ENCODE data around the gene GPX3.

GPX3 gene

DNA sequence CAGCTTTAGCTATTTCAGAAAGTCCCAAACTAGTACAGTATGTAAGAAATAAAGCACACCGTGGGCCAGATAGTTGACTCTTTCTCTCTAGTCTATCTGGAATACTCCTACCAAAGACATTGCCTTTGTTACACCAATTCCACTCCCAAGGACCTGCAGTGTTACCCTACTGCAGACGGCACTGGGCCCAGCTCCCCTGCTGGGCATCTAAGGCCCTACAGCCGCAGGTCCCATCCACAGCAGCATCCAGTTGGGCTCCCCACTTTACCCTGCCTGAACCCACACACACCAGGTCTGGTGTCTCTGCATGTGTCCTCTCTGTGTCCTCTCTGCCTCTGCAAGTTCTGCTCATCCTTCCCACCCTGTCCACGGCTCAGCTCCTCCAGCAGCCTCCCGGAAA is 37.9 kb downstream of the GPX3 start:
- no peak for DNase-seq (ENCODE audit: low read depth)

DNA sequence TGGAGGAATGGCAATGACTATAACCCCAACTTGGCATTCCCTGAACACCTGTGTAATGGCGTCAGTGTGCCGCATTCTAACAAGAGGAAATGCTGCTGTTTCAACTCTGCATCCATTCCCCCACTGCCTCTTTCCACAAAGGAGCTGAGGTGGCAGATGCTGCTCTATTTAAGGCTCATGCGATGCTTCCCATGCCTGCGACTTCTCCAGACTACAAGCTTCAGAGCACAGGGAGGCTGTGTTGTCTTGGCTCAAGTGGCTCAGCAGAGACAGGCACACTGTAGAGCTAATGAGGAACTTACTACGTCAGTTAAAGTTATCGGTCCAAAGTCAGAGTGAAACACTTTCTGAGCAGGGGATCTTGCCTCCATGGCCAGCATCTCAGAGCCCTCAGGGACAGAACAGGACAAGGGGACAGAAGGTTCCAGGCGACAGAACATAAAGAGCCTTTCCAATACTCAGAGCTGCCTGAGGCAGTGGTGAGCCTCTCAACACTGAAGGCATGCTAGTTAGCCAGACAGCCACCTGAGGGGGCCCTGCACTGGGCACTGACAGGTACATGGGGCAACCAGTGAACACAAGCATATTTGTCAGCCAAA is 38.6 kb downstream of the GPX3 start:
- no peak for DNase-seq (ENCODE audit: low read depth)

DNA sequence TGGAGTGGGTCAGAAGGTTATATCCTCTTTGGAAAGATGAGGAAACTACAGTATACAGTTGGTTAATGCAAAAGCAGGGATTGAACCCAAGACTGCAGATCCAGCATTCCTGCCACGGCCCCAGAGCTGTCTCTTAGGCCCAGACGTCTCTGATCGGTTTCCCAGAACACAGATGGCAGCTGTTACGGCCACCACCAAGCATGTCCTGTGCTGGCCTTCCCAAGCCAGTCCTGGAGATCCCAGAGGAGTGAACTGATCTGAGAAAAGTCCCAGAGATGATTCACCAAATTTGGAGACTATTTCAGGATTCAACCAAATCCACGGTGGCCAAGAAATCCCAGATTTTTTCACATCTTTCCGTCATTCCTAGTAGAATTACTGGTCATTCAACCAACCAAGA is 40.4 kb downstream of the GPX3 start:
- no peak for DNase-seq (ENCODE audit: low read depth)

DNA sequence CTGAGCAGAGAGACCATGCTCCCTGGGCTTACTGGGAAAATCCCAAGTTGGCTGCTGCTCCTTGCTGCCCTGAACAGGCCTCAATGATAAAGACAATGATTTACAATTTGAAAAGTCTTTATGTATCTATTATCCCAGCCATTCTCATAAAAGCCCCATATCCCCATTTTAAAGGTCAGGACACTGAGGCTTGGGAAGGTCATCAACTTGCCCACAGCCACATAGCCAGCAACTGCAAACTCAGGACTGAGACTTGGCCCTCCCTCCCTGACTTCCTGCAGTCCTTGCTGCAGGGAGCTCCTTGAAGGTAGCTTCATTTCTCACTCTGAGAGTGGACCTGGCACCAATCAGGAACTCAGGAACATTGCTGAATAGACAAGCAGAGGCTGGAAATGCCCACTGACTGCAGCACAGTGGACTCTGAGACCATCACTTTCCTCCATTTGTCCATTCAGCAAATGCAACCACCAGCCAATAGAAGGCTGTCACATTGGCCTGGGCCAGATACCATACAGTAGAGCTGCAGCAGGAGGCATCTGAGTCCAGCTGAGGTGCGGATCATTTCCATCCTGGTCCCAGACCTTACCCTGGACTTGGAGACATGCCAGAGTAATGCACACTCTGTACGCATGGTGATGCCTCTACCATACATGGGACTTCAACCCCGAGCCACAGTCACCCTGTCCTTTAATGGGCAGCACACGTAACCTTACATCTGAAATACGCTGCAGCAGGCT is 42.2 kb downstream of the GPX3 start:
- DNase-seq (ENCODE audit: low read depth) = no peak

DNA sequence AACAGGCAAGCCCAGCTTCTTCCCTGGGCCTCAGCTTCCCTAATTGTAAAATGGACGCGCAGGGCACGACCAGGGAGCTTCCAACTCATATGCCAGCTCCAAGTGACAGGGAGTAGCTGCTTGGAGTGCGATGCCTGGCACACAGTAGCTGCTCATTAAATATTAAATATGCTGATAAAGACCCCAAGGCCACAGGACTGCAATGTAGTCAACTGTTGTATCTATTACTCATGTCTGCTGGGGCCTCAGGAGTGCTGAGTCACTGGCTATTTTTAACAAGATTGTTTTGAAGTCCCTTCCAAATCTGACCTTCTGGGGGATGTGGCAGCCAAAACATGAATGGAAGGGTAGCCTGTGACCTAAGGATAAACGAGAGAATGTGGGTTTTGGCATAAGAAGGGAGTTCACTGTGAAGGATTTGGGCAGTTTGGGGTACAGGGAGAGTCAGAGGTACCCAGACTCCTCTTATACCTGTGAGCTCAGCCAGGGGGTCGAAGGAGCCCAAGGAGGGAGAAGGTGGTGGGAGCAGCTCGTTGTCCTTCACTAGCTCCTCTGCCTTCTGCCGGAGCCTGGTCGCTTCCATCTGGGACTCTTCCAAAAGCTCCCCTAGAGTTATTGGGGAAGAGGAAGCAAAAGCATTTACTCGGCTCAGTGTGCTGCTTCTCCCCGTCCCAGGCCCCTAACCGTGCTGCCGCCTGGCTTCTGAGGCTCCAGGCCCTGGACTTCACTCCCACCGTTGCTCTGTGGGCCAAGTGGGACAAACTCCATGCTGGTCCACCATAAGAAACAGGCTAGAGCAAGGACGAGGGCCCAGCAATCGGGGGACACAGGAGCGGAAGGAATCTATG is 43.0 kb downstream of the GPX3 start:
- DNase-seq (ENCODE audit: low read depth) = no peak

DNA sequence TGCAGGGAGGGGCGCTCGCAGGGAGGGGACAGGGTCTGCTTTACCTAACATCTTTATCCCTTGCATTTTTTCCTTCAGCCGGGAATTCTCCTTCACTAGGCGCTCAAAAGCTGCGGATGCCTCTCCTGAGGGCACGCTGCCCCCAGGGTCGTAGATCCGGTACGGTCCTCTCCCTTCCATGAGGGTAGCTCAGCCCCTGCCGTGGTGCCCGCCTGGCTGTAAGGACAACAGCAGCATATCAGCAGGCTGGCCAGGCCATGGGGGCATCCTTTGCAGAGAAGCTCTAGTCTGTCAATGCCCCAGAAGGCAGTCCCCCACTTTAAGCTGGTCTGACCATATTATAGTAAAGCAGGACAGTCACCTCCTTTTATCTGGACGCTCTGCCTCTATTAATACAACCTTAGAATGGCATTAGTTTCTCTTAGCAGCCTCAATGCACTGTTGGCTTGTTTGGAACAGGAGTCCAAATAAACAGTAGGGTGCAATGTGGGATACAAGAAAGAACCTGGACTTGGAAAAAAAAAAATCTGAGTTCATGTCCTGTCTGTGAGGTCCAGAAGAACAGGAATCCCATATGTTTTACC is 44.6 kb downstream of the GPX3 start:
- DNase-seq (ENCODE audit: low read depth) = no peak

DNA sequence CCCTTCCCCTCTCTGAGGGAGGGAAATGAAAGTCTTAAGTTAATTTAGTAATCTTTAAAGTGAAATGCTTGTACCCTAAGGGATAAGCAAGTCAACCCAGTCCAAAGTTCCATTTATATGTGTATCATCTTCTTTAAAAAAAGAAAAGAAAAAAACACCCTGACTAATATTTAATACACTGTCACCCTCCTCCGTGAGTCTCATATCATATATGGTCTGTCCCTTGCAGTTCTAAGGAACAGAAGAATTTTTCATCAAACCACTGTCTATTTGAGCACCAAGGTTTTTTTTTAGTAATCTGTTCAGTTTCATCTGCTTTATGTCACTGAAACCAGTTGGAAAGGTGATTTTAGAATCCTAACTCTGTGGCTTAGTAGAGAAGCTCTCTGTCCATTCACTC is 45.2 kb downstream of the GPX3 start:
- DNase-seq (ENCODE audit: low read depth) = no peak

DNA sequence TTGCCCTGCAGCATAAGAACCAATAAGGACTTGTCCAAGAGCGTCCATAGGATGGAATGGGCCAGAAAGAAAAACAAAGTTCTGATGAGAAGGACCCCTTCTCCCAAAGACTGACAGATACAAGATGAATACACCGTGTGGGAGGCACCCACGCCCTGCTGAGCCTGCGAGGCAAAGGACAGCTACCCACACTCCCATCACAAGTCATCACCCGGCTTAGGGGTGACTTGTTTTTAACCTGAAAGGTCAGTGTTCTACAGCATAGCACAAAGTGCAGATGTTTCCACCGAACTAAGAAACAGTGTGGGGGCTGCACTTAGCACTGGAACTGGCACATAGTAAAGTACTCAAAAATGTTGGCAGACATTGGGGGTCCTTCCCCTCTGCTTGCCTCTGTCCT is 46.5 kb downstream of the GPX3 start:
- no peak for DNase-seq (ENCODE audit: low read depth)

DNA sequence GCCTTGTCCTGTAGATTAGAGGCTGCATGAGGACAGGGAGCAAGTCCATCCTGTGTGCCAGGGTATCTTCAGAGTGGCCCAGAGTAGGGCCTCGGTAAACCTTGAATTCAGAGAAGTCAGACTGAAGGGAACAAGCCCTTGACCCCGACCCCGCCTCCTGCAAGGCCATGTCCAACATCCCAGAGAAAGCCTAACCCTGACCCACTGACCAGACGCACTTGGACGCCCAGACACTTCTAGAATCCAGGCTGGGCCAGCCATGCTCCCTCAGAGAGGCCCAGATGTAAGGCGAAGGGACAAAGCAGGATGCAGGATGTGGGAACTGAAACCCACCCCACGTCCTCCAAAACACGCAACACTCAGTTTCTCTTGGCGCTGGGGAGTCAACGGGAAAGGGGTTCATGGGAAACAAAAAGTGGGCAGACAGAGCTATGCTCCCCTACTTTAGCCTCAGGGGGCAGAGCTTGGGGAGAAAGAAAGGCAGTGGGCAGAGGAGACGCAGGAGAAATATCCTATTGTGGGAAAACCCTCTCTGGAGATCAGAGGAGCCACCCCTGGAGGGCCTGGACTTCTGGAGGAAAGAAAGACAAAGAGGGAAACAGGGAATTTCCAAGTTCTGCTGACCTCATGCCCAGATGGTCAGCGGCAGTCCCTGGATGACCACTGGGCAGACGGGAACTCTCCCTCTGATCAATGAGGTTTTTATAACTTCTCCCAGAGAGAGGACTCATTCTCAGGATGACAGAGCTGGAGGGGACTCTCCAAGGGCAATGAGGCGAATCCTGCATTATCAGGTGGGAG is 47.4 kb downstream of the GPX3 start:
- no peak for DNase-seq (ENCODE audit: low read depth)

DNA sequence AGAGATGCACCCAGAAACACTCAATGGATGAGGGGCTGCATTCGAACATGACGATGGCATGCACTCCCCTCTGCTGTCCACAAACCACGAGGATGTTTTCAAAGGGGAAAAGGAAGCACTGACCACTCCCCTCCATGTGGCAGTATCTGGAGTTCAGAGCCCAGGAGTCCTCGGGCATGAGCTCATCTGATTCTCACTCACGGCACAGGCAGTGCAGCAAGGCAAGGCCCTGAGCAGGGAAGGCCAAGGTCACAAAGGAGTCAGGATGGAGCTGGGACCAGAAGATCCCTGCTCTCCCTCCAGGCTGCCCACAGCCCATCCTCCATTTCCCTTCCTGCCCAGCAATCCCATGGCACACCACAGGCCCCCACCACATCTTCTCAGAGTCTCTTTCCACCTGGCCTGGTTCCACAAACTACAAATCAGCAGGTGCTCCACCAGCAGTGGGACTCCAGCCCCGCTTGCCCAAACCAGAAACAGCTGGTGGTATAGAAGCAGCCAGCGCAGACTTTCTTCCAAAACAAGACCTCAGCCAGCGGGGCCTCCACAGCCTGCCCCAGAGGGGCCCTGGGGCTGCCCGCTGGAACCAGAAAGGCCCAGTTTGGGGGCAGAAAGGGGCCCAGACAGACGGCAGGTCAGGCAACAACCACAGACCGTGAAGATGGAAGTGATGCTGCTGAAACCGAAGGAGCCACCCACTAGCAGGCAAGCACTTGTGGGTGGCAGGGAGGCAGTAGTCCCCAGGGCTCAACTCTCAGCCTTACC is 48.2 kb downstream of the GPX3 start:
- DNase-seq (ENCODE audit: low read depth) = no peak

DNA sequence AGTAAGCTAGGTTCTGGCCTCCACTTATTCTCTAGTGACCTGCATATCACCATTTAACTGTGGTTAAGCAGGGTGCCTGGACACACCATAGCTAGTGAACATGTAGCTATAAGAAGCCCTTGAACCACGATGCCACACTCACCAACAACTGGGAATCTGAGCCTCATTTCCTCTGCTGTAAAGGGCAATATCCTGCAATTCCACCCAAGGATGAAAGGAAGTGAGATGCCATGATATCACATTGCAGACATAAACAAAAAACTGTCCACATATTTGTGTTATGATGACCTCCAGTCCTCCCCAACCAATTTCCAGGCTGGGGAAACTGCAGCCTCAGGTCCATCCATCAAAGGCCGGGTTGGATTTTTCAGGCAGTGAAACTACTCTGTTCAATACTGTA is 50.1 kb downstream of the GPX3 start:
- DNase-seq (ENCODE audit: low read depth) = no peak

DNA sequence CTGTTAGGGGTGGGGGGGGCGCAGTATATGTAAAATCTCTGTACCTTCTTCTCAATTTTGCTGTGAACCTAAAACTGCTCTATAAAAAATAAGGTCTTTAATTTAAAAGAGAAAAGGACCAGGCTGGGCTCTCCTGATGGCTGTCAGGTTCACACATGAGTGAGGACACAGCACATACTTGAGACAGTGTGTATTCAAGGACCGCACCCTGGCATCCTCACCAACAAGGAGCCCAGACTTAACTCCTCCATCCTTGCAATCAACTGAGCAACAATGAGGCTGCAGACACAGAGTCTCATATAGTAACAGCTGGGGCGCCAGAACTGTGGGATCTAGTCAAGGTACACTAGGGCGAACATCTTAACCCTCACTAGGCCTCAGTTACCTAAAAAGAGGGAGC is 50.6 kb downstream of the GPX3 start:
- DNase-seq (ENCODE audit: low read depth) = no peak

DNA sequence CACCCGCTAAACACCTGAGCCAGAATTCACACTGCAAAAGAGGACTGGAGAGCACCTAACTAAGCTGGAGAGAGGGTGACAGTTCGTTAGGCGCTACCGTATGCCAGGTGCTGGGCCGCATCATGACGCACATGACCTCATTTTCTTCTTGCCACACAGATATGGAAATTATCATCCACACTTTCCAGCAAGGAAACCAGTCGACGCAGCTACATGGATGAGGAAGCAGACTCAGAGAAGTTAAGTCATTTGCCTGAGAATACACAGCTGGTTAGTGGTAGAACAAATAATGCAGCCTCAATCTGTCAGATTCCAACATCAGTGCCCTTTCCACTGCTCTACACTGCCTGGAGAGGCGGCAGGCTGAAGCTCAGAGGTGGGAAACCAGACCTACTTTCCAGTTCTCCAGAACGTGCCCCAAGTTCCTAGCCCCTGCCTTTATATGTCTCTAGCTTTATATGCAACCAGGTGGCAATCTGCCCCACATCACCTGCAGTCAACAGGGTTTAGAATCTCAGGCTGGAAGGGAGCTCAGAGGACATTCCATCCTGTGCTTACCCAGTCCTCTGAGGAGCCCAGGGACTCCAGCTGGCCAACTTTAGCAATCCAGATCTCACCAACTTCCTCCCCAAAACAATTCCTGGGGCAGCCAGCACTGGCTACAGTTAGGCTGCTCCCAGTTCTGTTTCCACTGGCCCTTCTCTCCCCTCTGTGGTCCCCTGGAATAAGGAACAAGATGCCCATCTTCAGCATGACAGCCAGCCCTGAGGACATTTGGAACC is 51.6 kb downstream of the GPX3 start:
- no peak for DNase-seq (ENCODE audit: low read depth)

DNA sequence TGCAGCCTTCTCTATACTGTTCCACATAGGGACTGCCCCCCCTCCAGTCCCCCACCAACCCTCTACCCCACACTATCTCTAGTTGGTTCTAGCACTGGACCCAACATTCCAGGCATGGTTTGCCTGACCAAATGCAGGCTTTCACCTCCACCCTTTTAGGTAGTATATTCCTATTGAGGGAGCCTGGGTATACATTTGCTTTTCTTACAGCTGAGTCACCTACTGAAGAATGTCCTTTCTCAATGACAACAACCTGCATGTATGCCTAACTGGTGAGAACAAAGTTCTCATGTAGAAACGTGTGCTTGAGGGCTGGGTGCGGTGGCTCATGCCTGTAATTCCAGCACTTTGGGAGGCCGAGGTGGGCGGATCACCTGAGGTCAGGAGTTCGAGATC is 52.2 kb downstream of the GPX3 start:
- DNase-seq (ENCODE audit: low read depth) = no peak

DNA sequence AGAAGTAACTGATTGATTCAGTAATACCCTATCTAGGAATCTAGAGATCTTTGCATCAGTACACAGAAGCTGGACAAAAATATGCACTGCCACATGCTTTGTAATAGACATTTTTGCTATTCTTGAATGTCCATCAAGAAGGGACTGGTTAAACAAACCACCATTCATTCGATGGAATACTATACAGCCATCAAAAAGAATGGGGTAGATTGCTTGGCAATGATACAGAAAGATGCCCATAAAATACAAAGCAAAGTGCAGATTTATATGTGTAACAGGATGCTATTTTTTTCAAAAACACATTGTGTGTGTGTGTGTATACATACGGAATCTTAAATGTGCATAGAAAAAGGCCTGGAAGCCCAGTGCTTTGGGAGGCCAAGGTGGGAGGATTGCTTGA is 52.9 kb downstream of the GPX3 start:
- no peak for DNase-seq (ENCODE audit: low read depth)

DNA sequence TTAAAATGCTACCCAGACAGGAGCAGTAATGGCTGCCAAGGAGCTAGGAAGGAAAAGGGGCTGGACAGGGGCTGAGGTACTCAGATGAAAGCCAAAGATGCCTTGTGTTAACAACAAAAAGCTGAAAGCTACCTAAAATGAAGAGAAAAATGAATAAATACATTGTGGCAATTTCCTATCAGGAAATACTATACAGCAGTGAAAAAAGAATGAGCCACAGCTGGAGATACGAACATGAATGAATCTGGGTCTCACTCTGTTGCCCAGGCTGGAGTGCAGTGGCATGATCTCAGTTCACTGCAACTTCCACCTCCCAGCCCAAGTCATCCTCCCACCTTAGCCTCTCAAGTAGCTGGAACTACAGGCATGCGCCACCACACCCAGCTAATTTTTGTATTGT is 54.2 kb downstream of the GPX3 start:
- DNase-seq (ENCODE audit: low read depth) = no peak

DNA sequence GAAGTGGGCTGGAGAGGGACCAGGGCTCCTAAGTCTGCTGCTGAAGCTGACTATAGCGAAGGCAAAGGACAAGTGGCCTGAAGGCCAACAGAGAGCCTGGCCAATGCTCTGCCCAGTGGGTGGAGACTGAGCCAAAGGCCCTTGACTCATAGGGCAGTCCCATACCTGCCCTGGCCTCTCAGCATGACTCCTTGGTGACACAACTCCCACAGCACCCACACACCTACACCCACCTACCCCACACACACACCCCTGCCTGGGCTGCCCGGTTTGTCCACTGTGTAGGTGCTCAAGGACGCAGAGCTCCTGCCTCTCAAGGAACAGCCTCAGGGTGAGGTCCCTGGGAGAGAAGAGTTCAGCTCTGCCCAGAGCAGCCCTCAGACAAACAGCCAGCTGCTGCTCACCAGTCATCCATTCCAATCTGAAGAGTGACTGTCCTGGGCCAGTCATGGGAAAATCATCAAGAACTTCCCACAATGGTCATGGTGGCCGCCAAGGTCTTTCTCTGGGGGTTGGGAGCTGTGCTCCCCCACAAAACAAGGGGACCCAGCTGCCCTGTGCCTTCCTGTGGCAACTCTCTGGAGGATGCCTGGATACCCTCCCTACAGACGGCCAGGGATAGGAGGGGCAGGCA is 55.4 kb downstream of the GPX3 start:
- DNase-seq (ENCODE audit: low read depth) = no peak

DNA sequence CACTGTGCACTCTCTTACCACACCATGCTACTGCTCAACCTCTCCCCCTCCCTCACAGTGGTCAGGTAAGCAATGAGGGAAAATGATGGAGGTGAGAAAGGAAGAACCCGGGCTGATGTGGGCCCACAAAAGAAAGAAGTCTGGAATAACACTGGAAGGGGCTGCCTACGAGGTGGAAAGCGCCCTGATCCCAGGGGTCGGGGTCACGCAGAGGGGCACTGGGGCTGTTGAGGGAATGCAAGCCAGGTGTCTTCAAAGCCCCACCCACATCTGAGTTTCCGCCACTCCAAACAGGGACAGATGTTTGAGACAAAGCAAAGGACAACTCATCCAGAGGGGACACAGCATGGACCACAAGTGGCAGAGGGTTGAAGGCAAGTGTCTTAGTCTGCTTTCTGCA is 56.2 kb downstream of the GPX3 start:
- DNase-seq (ENCODE audit: low read depth) = no peak

DNA sequence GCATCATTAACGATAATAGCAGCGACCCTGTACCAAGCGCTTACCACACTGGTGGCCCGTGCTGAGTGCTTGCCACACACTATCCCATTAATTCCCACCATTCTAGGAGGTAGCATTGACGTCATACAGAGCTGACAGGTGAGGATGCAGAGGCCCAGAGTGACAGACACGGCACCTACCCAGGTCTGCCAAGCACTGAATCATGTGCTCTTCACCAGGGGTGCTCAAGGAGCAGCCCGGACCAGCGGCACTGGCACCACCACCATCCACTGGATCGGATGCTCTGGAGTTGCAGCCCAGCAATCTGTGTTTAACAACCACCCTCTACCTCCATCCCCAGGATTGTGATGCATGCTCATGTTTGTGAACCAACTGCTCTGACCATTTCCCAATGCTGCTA is 57.0 kb downstream of the GPX3 start:
- DNase-seq (ENCODE audit: low read depth) = no peak

DNA sequence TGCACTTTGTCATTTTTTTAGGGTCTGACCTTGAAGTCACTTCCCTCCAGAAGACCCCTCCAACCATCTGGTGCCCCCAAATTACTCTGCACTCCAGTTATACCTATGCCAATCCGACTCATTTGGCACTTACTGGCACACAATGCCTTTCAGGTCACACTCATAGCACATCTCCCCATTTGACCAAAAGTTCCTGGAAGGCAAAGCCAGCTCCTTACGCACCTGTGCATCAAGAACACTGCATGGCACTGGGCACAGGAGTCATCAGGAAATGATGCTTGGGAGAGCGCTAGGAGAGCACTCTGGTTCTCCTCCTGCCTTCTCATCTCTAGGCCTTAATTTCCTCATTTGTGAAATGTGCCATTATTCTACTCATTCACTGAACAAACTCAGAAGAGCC is 57.6 kb downstream of the GPX3 start:
- DNase-seq (ENCODE audit: low read depth) = no peak
